ENCODE results near the gene LDB2.

GRCh38 chr4:16897991-16898827 lies at the start of gene LDB2:
- TF ChIP-seq POLR2A (IDR thresholded peaks at IDR 0.05; ENCODE audit: extremely low read depth, insufficient read length) (no peak), CTCF (IDR thresholded peaks at IDR 0.05; ENCODE audit: low read depth, low read length) (no peak)
- TF ChIP-seq, protein P1, sequence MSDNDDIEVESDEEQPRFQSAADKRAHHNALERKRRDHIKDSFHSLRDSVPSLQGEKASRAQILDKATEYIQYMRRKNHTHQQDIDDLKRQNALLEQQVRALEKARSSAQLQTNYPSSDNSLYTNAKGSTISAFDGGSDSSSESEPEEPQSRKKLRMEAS (IDR thresholded peaks at IDR 0.05; ENCODE audit: low read depth, low read length): no peak
